Stimulated activated CD8-positive, alpha-beta memory T cell treated with anti-CD3 and anti-CD28 coated beads, Interleukin-4, amount 100 ng/mL, for 24 hours (primary cell): ENCODE results near the gene AGAP1.
"Not testable (repeated sequence)": the region's sequence is repeated elsewhere in the genome, so short reads cannot be mapped to it uniquely, and the experiment has no call there.

Source experiments
- DNase-seq: peaks from one replicate; pipeline ENCODE4 v3.0.0-alpha.2; 2020; ENCODE audit warnings: low read depth

The AGAP1 gene

DNA sequence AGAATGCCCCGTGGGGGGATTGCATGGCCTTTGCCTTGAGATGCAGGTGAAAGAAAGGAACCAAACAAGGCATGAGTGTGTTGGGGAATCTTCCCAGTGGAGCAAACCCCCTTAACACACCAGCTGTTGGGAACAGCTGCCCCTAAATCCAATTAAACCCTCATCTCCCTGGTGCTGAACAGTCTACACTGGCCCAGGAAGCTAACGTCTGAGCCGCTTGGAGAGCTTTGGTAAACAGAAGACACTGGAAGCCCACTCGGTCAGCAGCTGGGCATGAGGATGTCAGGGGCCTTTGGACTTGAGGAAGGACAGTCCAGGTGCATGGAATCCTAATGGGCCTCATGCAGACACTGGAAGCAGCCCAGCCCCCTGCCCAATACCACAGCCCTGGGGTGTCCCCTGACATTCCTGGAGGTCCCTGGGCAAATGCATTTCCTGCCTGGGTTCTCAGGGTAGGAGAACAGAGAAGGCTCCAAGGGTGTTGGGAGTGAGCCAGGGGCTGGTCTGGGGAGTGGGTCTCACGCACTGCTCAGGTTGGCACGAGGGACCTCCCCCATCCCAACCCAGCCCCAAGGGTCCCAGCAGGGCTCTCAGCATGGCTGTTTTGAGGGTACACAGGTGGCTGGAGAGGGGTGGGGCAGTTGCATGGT, 636.6 kb downstream of the AGAP1 start:
- no peak for DNase-seq

DNA sequence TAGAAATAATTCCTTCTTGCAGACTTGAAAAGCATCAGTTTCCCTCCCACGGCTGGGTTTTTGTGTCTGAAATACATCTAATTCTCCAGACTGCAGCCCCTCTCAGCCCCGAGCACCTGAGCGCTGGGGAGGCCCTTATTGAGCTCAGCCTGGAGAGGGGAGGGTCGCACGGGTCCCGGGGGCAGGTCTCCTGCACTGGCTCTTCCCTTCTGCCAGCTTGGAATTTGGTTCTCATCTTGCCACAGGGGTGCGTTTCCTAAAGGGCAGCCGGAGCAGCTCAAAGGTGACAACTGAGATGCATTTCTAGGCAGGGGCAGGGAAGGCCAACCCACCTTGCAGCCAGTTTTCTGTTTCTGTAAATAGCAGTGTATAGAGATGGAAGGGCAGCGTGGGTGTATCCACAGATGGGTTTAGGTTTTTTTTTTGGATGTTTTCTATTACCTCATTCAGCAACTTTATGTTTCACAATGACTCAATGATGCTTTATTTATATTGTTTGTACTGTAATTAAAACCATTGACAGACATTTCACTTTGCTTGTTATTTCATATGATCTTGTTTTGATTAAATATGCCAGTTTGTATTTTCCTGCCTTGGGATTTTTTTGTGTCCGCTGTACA, 637.3 kb downstream of the AGAP1 start:
- no peak for DNase-seq

DNA sequence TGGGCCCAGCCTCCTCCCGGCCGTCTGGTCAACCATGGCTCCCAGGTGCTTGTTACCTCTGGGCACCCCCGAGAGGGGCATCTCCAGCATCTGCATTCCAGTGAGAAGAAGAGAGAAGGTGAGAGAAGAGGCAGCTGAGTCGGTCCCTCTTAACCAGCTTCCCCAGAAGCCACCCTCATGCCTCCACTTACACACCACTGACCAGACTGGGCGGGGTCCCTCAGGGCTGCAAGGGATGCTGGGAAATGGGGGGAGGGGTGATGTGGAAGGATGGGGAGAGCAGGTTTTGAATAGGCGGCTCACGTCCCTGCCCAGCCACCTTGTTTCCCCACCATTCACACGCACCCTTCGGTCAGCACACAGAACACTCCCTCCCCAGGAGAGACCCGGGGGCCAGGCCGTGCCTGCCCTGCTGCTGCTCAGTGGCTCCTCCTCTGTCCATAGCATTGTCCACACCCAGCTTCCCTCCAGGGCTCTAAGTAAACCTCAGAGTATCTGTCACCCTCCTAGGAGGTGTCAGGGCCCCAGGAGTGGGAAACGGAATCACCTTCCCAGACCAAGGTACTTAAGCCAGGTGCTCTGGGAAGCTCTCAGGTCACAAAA, 639.7 kb downstream of the AGAP1 start:
- no peak for DNase-seq

DNA sequence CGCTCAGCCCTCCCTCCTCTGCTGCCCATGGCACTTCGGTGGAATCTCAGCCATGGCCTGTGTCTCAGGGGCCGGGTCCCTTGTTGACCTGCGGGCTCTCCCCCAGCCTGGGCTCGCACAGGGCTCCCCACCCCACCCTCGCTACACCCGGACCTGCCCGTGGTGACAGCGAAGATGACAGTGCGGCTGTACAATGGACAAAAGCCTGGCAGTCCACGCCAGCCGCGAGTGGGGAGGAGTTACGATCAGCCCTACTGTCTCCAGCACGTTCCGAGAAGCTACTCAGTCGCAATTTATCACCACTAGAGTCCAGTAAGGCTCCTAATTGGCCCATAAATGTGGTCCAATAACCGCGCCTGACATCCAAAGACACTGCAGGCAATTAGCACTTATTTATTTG, 642.7 kb downstream of the AGAP1 start:
- DNase-seq = no peak

DNA sequence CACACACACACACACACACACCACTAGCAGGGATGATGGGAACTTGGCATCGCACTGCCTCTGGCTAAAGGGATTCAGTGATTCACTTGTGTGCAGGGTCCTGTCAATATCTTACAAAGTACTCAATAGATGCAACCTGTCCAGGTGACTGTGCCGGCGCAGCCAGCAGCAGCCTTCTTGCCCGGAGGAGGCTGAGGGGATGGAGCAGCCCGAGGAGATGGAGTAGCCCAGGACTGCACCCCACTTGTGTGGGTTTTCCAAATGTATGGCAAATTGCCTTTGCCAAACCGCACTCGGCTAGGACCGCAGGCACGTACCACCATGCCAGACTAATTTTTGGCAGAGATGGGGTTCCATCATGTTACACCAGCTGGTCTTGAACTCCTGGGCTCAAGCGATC, 643.2 kb downstream of the AGAP1 start:
- no peak for DNase-seq

DNA sequence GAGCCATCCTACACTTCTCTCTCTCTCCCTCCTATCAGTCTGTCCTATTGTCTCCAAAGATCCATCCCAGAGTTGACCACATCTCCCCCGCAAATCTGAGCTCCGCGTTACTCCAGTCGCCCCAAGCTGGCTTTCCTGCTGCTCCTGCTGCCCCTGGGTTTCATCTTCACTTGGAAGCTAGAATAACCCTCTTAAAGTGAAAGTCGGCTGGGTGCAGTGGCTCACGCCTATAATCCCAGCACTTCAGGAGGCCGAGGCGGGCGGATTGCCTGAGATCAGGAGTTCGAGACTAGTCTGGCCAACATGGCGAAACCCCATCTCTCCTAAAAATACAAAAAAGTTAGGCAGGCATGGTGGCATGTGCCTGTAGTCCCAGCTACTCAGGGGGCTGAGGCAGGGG, 647.8 kb downstream of the AGAP1 start:
- not testable (repeated sequence) for DNase-seq

DNA sequence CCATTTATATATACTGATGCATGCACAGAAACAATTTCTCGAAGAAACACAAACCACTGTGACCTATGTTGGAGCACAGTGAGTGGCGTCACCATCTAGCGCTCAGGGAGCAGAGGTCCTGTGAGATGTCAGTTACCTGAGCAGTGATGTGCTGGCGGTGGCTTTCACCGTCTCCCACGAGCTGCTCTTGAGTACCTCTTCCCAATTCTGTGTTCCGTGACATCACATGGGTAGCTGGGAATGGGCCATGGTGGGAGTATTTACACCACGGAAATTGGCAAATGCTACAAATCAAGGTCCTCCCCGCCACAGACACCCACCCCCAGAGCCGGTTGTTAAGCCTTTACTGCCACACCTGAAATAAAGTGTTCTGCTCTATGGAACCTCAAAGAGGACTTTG, 650.0 kb downstream of the AGAP1 start:
- no peak for DNase-seq

DNA sequence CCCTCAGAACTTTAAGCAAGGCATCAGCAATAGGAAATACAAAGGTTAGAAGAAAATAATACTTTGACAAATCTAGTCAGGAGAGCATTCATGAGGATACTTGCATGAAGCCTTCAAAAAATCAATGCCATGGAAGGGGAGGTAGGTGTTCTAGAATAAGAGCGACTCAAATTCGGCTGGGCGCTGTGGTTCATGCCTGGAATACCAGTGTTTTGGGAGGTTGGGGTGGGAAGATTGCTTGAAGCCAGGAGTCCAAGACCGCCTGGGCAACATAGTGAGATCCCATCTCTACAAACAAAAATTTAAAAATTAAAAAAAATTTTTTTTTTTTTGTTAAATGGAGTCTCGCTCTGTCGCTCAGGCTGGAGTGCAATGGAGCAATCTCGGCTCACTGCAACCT, 652.6 kb downstream of the AGAP1 start:
- no peak for DNase-seq

DNA sequence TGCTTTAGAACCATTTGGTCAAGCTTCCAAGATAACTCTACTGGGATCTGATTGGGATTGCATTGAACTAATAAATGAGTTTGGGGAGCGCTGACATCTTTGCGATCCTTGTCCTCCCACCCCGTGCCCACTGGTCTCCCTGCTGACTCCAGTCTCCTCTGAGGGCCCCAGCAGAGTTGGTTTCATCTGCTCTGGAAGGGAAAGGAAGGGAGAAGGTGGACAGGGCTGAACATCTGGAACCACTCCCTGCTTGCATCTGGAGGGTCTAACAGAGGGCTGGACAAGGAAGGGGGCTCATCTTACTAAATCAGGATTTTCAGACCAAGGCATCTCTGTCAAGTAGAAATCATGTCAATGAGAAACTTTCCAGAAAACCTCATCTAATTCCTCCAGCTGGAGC, 661.6 kb downstream of the AGAP1 start:
- no peak for DNase-seq

DNA sequence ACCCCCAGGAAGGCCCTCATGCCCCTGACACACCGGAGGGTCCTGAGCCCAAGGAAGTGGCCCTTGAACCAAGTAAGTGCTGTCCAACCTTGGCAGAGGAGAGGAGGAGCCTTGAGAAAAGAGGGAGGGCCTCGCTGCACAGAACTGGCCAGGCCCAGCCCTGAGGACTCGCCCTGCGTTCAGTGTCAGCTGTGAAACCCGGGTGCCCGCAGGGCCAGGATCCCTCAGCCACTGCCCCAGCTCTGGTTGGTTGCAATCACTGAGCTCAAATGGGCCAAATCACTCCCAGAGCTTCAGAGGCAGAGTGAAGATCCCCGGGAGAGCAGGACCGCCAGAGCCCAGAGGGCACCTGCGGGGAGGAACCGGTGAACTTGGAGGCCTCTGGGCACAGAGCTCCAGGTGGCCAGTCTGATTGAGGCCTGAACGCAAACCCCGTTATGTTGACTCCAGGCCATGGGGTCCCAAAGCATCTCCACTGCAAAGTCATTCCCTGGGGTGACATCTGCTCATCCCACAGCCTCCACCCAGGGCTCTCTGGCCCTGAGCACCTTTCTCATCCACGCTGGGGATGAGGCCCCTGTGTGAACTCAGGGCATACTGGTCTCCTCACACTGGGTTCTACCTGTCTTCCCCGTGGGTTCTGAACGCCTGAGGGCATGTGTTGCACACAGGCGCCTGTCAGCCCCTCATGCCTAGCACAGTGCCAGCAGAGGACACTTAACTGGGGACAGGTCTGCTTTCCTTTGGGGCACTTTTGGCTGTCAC, 662.4 kb downstream of the AGAP1 start:
- DNase-seq = no peak

DNA sequence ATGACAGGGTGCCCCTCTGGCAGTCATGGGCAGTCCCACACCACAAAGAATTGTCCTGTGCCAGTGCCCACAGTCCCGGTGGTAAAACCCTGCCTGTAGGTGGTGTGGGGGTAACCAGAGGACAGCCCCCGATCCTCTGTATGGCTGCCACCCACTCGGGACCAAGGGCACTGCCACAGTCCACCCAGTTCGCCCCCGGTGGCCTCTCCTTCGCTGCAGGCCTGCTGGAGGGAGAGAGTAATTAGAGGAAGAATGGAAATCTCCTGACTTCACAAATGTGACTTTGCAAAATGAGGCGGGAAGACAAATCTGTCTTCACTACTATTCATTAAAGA, 663.0 kb downstream of the AGAP1 start:
- no peak for DNase-seq

DNA sequence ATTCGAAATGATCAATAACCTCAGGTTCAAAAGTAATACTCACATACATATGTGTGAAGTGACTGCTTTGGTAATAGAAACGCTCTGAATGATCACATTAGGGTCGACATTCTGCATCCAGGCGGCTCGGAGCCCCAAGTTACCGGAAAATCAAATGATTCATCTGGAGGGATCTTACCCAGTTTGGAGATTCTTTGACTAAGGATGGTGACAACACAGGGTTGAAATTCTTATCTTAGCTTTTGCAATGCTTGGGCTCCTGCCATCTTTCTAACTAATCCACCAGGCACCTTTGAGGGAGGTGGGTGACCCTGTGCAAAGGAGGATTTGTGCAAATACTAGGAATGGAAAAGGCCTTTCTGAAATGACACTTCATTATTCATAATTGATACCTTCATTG, 663.5 kb downstream of the AGAP1 start:
- no peak for DNase-seq

DNA sequence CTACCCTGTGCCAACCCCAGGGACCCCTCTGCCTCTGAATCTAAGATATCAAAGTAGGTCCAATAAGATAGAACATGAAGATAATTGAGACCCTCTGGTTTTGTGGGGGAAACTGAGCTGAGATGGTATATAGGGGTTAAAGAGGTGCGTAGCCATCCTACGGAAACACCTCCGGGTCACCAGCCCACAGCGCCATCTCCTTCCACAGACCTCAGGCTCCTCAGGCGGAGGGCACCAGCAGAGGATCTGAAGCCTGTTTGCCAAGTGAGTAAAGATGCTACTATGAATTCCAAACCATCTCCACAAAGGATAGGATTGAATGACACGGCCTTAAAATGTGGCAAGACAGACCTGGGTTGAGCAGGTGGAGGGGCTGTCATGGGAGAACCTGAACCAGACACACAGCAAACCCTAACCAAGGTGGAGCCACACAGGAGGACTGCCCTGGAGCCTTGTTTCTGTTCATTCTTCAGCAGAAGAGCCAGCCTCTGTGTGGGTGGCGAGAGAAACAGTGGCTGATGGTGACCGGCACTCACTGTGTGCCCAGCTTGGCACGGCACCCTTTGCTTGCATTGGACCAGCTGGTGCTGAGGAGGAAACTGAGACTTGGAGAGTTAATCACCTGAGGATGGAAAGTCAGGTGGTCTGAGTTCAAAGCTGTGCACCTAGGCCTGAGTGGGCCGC, 664.1 kb downstream of the AGAP1 start:
- no peak for DNase-seq

DNA sequence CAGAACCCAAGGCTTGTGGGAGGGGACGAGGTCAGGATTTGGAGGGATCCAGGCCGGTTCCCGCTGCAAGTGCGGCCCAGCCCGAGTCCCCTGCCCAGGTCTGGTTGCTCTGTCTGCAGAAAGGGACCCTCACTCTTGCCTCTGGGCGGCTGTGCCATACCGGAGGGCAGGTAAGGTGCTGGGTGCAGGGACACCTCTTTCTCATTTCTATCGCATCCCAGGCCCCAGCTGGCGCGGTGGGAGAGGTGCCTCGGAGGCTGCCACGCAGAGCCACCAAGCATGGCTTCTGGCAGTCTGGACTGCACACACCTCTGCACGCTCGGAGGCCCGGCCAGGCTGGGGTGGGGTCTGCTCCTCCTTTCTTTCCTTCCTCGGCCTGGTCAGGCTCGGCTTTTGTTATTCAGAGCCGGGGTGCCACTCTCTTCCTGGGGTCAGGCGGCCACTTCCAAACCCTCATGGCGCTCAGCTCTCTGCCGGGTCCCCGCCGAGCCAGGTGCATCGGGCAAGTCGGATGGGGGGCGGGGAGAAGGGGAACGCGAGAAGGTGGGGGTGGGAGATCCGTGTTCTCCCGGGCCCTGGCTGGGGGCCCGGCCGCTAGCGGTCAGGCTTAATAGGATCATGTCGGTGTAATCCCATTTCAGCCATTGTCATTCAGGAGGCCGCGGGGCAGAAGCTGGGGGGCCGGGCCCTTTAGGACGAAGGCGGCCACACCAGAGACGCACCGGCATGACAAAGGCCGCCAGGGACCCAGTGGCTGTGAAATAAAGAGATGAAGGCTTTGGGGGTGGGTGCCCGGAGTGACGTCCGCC, 665.3 kb downstream of the AGAP1 start:
- DNase-seq = no peak

DNA sequence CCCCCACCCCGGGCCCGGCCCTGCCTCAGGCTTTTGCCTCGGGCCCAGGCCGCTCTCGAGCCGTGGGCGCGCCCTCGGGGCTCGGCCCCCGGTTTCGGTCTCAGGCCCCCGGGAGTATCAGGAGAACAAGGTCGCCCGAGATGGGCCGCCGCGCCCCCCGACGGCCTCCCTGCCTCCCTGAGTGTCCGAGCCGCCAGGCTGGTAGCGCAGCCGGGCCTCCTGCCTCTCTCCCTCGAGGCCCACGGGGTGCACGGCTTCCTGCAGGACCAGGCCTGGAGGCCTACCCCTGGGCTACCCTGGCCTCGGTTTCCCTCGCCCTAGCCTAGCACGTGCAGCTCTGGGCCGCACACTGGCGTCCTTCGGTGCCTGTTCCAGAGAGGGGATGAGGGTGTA, 665.9 kb downstream of the AGAP1 start:
- DNase-seq = no peak

DNA sequence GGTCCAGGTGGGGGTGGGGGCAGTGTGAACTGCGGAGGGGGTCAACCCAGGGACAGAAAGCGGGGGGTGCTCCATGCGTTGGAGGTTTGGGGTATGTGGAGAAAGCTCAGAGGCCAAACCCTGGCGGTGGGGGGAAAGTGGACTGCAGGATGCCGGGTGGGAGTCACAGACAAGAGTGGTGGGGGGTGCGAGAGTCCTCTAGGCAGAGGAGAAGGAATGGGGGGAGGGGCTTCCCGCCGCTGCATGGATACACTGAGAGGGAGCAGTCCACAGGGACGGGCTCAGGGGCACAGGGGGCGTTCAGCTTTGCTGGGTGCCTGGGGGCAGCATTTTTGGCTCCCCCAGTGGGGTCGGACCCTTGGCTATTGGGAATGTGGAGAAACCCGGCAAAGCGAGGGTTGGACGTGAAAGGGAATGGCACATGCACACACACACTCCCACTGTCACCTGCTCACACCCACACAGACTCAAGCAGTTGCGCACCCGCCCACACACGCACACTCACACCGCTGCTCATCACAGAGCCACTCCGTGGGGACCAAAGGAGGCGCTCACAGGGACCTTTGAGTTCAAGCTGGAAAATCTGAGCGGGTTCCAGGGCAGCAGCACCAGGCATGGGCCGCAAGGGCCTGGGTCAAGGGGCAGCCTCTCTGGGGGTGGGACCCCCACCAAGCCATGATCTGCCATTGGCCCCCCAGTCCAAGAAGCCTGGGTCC, 666.7 kb downstream of the AGAP1 start:
- no peak for DNase-seq

DNA sequence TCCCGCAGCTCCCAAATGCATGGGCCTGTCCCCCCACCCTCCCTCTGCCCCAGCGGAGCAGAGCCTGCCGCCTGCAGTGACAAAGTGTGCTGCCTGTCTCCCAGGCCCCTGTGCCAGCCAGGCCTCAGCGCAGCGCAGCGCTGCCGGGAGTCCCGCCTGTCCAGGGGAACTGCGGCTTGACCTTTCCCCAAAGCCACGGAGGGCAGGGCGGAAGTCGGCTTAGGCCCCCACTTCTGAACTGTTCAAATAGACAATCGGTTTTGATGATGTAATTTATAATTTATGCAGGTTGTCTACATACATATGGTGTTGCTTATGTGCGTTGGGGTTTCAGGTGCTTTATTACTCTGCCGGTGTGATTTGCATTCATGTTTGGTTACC, 667.2 kb downstream of the AGAP1 start:
- DNase-seq = no peak

DNA sequence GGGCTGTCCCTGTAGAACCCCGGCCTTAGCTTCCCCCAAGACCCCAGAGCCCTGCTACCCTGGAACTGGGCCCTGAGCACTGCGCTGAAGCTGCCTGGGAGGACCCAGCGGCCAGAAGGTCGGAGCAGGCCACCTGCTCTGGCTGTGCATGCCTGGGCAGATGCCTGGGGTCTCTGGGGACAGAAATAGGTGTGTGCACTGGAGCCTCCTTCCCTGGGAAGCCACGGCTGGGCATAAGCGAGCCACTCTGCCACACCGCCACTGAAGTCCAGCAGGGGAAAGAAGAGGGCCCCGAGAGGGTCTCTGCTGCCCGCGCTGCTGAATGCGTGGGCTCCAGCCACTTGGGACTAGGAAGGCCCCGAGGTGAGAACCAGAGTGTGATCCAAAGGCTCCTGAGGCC, 667.7 kb downstream of the AGAP1 start:
- no peak for DNase-seq

DNA sequence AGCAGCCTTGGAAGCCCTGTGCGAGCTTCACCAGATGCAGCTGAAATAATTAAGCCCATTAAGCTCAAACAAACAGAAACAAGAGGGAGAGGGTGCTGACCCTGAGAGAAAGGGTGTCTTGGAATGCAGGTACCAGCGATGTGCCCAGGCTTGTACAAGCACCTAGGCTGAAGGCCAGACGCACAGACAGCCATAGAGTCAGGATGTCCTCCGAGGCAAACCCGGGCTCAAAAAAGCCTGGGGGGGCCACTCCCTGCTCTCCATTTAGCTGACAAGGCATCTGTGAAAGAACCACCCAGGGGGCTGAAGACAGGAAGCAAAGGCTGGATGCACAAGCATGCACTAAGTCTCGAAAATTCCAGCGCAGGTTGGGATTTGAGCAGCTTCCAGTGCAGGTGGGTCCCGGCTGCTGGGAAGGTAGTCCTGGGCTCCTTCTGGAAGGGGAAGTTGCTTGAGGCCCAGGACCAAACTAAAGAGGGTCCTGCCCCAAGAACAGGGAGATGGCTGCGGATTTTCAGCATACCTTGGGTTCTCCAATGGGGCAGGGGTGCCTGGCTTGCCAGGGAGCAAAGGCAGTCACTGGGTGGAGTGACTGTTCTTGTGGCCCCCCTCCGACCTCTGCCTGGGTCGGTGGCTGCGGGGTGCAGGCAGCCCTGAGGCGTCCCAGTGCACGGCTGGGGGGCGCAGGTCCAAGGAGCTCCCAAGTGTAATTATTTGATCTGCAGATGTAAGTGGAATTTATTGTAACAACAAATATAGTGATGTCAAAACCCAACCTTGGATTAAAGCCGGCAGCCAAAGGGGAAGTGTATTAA, 668.4 kb downstream of the AGAP1 start:
- DNase-seq = no peak

DNA sequence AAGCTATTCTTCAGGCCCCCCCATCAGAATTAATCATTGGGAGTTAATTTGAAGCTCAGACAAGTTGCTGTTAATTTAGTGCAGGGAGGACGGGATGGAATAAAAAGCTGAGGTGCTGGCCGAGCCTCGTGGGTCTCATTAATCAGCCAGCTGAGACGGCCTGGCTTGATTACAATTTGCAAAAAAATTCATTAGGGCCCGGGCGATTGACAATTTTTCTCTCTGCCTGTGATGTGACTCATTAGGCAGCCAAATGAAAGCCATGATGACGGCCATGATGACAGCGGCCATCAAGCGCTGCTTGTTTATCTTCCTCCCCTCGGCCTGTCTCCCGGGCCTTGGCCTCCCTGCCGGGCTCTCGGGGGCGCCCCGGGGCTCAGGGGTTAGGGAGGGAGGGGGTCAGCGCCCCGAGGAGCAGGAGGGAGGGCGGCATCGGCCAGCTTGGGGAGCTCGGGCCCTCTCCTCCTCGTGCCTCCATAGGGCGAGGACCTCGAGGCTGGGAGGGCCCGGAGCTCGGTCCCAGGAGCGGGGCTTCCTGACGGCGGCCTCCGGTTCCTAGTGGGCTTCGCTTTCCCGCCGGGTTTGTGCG, 669.1 kb downstream of the AGAP1 start:
- DNase-seq = no peak
